Measurements from ENCODE around the gene PRMT1. TPM values are rescaled to one million over a fixed set of nuclear protein-coding genes. Genes with fewer than 3 reads are reported as not detected.

The PRMT1 gene
- total and polyA plus RNA-seq, 7 experiments from 2014 or later = 73.1 to 169 (median 95.5) TPM

DNA sequence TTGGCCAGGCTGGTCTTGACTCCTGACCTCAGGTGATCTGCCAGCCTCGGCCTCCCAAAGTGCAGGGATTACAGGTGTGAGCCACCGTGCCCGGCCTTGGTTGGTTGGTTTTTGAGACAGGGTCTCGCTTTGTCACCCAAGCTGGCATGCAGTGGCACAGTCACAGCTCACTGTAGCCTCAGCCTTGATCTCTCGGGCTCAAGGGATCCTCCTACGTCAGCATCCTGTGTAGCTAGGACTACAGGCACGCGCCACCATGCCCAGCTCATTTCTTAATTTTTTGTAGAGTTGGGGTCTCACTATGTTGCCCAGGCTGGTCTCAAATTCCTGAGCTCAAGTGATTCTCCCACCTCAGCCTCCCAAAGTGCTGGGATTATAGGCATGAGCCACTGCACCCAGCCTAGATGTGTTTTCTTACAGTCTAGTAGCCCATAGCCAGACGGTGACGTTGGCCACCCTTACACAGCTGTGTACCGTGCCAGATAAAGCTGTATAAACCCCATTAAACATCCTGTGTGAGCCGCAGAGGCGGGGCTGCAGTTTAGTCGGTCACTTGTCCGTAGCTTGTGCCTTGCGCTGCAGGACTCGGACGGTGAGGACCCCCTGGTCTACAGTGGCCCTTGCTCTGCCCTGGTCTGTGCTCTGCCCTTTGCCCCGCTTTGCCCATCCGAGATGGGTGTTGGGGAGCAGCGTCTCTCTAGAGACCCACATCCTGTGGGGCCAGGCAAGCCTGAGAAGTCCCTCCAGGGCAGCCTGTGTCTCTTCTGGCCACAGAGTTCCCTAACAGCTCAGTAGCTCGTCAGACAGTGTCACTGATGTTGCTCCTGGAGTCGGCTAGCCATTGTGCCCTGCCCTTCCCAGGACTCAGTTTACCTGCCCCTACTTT, 21.3 kb upstream of the PRMT1 start:
- Histone ChIP-seq H3K27ac (ENCODE audit: low read depth, low read length) (no peak overlapping the region), H3K4me1 (ENCODE audit: control insufficient read depth in 2 of 2, insufficient read depth in 2 of 2, low read length in 2 of 2) (no peaks in the 10 kb centered on the region), H3K9me3 (ENCODE audit: control insufficient read depth in 2 of 3, low read length in 3 of 3) (no peaks in the 10 kb centered on the region), H3K36me3 (ENCODE audit: control insufficient read depth in 2 of 3, insufficient read depth in 3 of 3, low read length in 3 of 3) (peaks cover 0 to 91% (median 22%) of the 10 kb centered on the region in 3 experiments), H3K4me3 (ENCODE audit: low read length) (no peak overlapping the region), H3K27me3 (ENCODE audit: control insufficient read depth in 2 of 2, insufficient read depth in 2 of 2, low read length in 2 of 2) (no peaks in the 10 kb centered on the region)
- DNase-seq (no peak), ATAC-seq (peak; percentile 42)
- Mint-ChIP-seq H3K4me1 (peaks cover 0 to 13% (median 3%) of the 10 kb centered on the region in 7 donors), H3K4me3 (no peak overlapping the region), H3K27ac (peak overlapping the region in 3 of 9 donors; percentile 10 to 37 (median 31)), H3K9me3 (no peaks in the 10 kb centered on the region), H3K36me3 (peaks cover 0 to 20% (median 13%) of the 10 kb centered on the region in 5 donors), H3K27me3 (no peaks in the 10 kb centered on the region)
- intact Hi-C loops (cut with micrococcal nuclease) = no loop called here
- CTCF ChIA-PET = no interaction called here
- POLR2A ChIA-PET = interaction anchor here (0.6 to 14.1 kb wide), 6 partner anchors 8 to 370 kb away, joined by 3 to 187 read pairs (median 4); partner anchors contain the start of genes RRAS and SCAF1

DNA sequence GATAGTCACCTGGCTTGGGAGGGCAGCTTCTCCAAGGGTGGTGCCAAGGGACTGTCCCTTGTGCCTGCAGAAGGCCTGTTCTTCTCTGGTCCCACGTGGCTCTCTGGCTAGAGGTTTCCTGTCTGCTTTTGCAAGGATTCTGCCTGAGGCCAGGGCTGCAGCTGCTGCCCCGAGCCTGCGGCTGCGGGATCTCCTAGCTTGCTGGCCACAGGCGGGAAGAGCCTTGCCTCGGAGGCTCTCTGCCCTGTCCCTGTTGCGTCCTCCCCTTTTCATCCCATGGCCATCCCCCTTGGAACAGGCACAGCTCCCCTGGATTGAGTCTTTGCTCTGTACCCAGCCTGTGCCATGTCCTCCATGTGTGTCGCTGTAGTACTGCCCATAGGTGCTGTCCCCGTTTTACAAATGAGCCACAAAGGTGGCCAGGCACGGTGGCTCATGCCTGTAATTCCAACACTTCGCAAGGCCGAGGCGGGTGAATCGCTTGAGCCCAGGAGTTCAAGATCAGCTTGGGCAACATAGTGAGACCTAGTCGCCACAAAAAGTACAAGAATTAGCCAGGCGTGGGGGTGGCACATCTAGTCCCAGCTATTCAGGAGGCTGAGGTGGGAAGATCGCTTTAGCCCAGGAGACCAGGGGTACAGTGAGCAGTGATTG, 20.5 kb upstream of the PRMT1 start:
- peaks cover 0 to 13% (median 3%) of the 10 kb centered on the region in 7 donors for H3K4me1 Mint-ChIP-seq
- CTCF ChIA-PET = interaction anchor here (0.6 kb wide), 1 partner anchor 150 kb away, joined by 3 read pairs; no protein-coding TSS in a partner anchor
- H3K27ac ChIP-seq (ENCODE audit: low read depth, low read length) = no peak overlapping the region
- H3K27me3 ChIP-seq (ENCODE audit: control insufficient read depth in 2 of 2, insufficient read depth in 2 of 2, low read length in 2 of 2) = no peaks in the 10 kb centered on the region
- POLR2A ChIA-PET = interaction anchor here (0.6 to 14.1 kb wide), 6 partner anchors 8 to 277 kb away, joined by 3 to 187 read pairs (median 4); partner anchors contain the start of genes PRMT1, RRAS and SCAF1
- H3K9me3 Mint-ChIP-seq = no peaks in the 10 kb centered on the region
- H3K4me3 Mint-ChIP-seq = no peak overlapping the region
- no peaks in the 10 kb centered on the region for H3K9me3 ChIP-seq (ENCODE audit: control insufficient read depth in 2 of 3, low read length in 3 of 3)
- intact Hi-C loops (cut with micrococcal nuclease) = no loop called here
- H3K36me3 Mint-ChIP-seq = peaks cover 0 to 19% (median 13%) of the 10 kb centered on the region in 5 donors
- H3K27me3 Mint-ChIP-seq = no peaks in the 10 kb centered on the region
- peak overlapping the region in 1 of 9 donors; percentile 10 for H3K27ac Mint-ChIP-seq
- DNase-seq = no peak
- H3K4me1 ChIP-seq (ENCODE audit: control insufficient read depth in 2 of 2, insufficient read depth in 2 of 2, low read length in 2 of 2) = no peaks in the 10 kb centered on the region
- H3K4me3 ChIP-seq (ENCODE audit: low read length) = no peak overlapping the region
- H3K36me3 ChIP-seq (ENCODE audit: control insufficient read depth in 2 of 3, insufficient read depth in 3 of 3, low read length in 3 of 3) = peaks cover 0 to 94% (median 27%) of the 10 kb centered on the region in 3 experiments
- ATAC-seq = no peak

DNA sequence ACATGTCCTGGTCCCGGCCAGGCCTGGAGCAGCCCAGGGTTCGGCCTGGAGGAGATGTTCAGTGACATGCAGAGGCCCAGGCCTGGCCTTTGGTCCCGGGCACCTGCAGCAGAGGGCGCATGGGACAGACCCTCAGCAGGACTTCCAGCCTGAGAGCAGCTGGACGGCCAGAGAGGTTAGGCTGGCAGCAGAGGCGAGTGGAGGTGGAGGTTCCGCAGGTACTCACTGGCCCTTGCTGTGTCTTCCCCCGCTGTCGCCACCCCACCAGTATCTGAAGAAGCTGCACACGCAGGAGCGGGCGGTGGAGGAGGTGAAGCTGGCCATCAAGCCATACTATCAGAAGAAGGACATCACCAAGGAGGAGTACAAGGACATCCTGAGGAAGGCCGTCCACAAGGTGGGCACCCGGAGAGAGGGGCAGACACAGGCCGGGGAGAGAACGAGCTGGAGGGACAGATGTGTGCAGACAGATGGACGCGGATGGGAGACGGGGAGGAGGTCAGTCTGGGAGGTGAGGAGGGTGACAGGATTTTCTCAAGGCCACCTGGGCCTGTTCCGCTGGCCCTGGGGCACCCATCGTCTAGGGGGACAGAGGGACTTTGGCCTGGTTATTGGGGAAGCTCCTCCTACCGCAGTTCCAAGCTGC, 19.5 kb upstream of the PRMT1 start:
- Histone ChIP-seq H3K36me3 (ENCODE audit: control insufficient read depth in 2 of 3, insufficient read depth in 3 of 3, low read length in 3 of 3) (peaks cover 0 to 99% (median 36%) of the 10 kb centered on the region in 3 experiments), H3K27me3 (ENCODE audit: control insufficient read depth in 2 of 2, insufficient read depth in 2 of 2, low read length in 2 of 2) (no peaks in the 10 kb centered on the region), H3K4me1 (ENCODE audit: control insufficient read depth in 2 of 2, insufficient read depth in 2 of 2, low read length in 2 of 2) (peaks cover 4% of the 10 kb centered on the region in 2 donors), H3K27ac (ENCODE audit: low read depth, low read length) (no peak overlapping the region), H3K9me3 (ENCODE audit: control insufficient read depth in 2 of 3, low read length in 3 of 3) (no peaks in the 10 kb centered on the region), H3K4me3 (ENCODE audit: low read length) (no peak overlapping the region)
- Mint-ChIP-seq H3K4me3 (no peak overlapping the region), H3K36me3 (peaks cover 0 to 20% (median 13%) of the 10 kb centered on the region in 5 donors), H3K9me3 (no peaks in the 10 kb centered on the region), H3K27ac (peak overlapping the region in 2 of 9 donors; percentile 79 to 86), H3K27me3 (no peaks in the 10 kb centered on the region), H3K4me1 (peaks cover 0 to 20% (median 4%) of the 10 kb centered on the region in 7 donors)
- ChIA-PET CTCF (no interaction called here), POLR2A (interaction anchor here (0.7 to 14.1 kb wide), 3 partner anchors 13 to 66 kb away, joined by 3 to 187 read pairs (median 3); partner anchors contain the start of genes PRMT1, RRAS and SCAF1)
- no peak for DNase-seq
- ATAC-seq = no peak
- intact Hi-C loops (cut with micrococcal nuclease) = no loop called here

DNA sequence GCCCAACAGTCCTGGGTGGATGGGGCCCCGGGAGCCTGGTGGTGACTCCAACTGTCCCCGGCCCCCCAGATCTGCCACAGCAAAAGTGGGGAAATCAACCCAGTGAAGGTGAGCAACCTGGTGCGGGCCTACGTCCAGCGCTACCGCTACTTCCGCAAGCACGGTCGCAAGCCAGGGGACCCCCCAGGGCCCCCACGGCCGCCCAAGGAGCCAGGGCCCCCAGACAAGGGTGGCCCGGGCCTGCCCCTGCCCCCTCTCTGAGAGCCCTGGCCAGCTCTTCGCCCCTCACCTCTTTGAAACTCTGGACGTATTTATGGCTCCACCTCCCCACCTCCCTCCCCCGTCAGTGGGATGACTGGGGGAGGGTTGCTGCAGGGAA, 18.9 kb upstream of the PRMT1 start:
- H3K36me3 ChIP-seq (ENCODE audit: control insufficient read depth in 2 of 3, insufficient read depth in 3 of 3, low read length in 3 of 3) = peaks cover 0 to 99% (median 36%) of the 10 kb centered on the region in 3 experiments
- H3K27me3 Mint-ChIP-seq = no peaks in the 10 kb centered on the region
- no peaks in the 10 kb centered on the region for H3K27me3 ChIP-seq (ENCODE audit: control insufficient read depth in 2 of 2, insufficient read depth in 2 of 2, low read length in 2 of 2)
- H3K4me1 Mint-ChIP-seq = peaks cover 0 to 25% (median 9%) of the 10 kb centered on the region in 7 donors
- no peaks in the 10 kb centered on the region for H3K9me3 Mint-ChIP-seq
- peak overlapping the region; percentile 53 for H3K27ac ChIP-seq (ENCODE audit: low read depth, low read length)
- no peak overlapping the region for H3K4me3 Mint-ChIP-seq
- no peaks in the 10 kb centered on the region for H3K9me3 ChIP-seq (ENCODE audit: control insufficient read depth in 2 of 3, low read length in 3 of 3)
- ChIA-PET POLR2A (interaction anchor here (1.5 to 14.1 kb wide), 2 partner anchors 14 to 18 kb away, joined by 3 to 187 read pairs; partner anchors contain the start of genes PRMT1, RRAS and SCAF1), CTCF (no interaction called here)
- no peak for ATAC-seq
- no peak overlapping the region for H3K4me3 ChIP-seq (ENCODE audit: low read length)
- intact Hi-C loops (cut with micrococcal nuclease) = no loop called here
- peaks cover 0 to 22% (median 13%) of the 10 kb centered on the region in 5 donors for H3K36me3 Mint-ChIP-seq
- H3K4me1 ChIP-seq (ENCODE audit: control insufficient read depth in 2 of 2, insufficient read depth in 2 of 2, low read length in 2 of 2) = peaks cover 9% of the 10 kb centered on the region in 2 donors
- no peak for DNase-seq
- H3K27ac Mint-ChIP-seq = no peak overlapping the region

DNA sequence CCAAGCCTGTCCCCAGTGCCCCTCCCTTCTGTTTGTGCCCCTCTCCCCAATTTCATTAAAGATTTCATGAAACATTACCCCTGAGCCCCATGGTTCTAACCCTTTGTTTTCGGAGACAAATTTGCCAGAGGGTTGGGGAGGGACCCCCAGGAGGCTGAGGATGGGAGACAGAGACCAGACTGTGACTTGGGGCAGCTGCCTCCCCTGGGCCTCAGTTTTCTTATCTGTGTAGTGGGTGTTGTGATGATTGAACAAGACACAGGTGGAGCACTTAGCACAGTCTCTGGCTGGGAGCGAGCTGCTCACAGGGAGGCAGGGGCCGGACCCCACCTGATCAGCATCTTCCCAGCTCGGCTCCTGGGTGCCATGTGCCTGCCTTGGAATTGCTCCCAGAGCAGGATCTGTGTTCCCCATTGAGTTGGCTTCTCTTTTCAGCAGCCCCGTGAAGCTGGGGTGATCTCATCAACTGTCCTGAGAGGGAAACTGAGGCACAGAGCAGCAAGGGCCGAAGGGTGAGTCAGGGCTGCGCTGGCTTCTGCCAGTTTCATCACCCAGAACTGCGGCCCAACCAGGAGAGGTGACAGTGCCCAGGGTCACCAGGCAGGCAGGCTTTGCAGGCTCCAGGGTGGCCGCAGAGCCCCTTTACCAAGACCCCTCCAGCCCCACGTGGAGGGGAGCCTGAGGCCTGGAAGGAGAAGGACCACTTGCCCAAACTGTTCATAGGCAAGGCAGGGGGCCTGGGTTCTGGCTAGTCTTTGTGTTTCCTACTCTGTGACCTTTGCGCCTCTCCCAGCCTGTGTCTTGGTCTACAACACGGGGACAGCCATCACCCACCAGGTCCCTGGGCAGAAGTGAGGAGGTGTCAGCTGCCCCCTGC, 18.3 kb upstream of the PRMT1 start:
- H3K4me1 ChIP-seq (ENCODE audit: control insufficient read depth in 2 of 2, insufficient read depth in 2 of 2, low read length in 2 of 2) = peaks cover 15% of the 10 kb centered on the region in 2 donors
- ATAC-seq = no peak
- POLR2A ChIA-PET = interaction anchor here (14.1 kb wide), 1 partner anchor 15 kb away, joined by 187 read pairs; the partner anchor contains the start of genes RRAS and SCAF1
- Mint-ChIP-seq H3K27ac (peak overlapping the region in 5 of 9 donors; percentile 19 to 82 (median 47)), H3K4me1 (peaks cover 0 to 32% (median 14%) of the 10 kb centered on the region in 7 donors), H3K27me3 (no peaks in the 10 kb centered on the region), H3K9me3 (no peaks in the 10 kb centered on the region), H3K36me3 (peaks cover 0 to 19% (median 13%) of the 10 kb centered on the region in 5 donors), H3K4me3 (peak overlapping the region in 1 of 10 donors; percentile 19)
- CTCF ChIA-PET = no interaction called here
- intact Hi-C loops (cut with micrococcal nuclease) = no loop called here
- H3K36me3 ChIP-seq (ENCODE audit: control insufficient read depth in 2 of 3, insufficient read depth in 3 of 3, low read length in 3 of 3) = peaks cover 0 to 94% (median 36%) of the 10 kb centered on the region in 3 experiments
- no peak for DNase-seq
- no peaks in the 10 kb centered on the region for H3K9me3 ChIP-seq (ENCODE audit: control insufficient read depth in 2 of 3, low read length in 3 of 3)
- no peaks in the 10 kb centered on the region for H3K27me3 ChIP-seq (ENCODE audit: control insufficient read depth in 2 of 2, insufficient read depth in 2 of 2, low read length in 2 of 2)
- H3K4me3 ChIP-seq (ENCODE audit: low read length) = no peak overlapping the region
- peak overlapping the region; percentile 53 for H3K27ac ChIP-seq (ENCODE audit: low read depth, low read length)

All from naive thymus-derived CD4-positive, alpha-beta T cell (primary cell).